A673 (cell line): ENCODE results near the gene HDAC1. TPM values are rescaled to one million over a fixed set of nuclear protein-coding genes. Genes with fewer than 3 reads are reported as not detected.

ENCODE experiments used
- BruUV-seq: library from RNA; stranded (reverse); fragments of 400-500 nt; replicated peaks from 2 replicates; lab custom pipeline; 2021; lab: Mats Ljungman, UMichigan
- CTCF ChIA-PET: fragments of 300-600 bp; sonication (Branson Sonifier 250); formaldehyde crosslinking; loops from one replicate; lab custom pipeline; 2022; ENCODE audit warnings: antibody characterized with exemption; lab: Charles Lee
- POLR2A ChIA-PET: fragments of 300-600 bp; sonication (Branson Sonifier 250); formaldehyde crosslinking; loops from one replicate; lab custom pipeline; 2022; ENCODE audit warnings: antibody characterized with exemption; ENCODE audit not compliant: low non-redundant PET; lab: Charles Lee
- DNase-seq: peaks from one replicate; pipeline ENCODE4 v3.0.0-alpha.2; 2015; ENCODE audit warnings: low spot score
- H3K27ac ChIP-seq: fragments of 200-600 bp; sonication (generic); 2 replicates; pipeline ENCODE4 v1.5.1; 2016; ENCODE audit warnings: mixed run types, low read depth, mild to moderate bottlenecking, mixed read lengths, antibody characterized with exemption, low read length; ENCODE audit not compliant: poor library complexity, severe bottlenecking
- H3K27me3 ChIP-seq: fragments of 200-600 bp; sonication (generic); replicated peaks from 2 replicates; pipeline ENCODE4 v1.6.1; 2017; ENCODE audit warnings: mixed run types, low read depth, mild to moderate bottlenecking, mixed read lengths, antibody characterized with exemption, low read length; ENCODE audit not compliant: insufficient read depth, poor library complexity
- H3K36me3 ChIP-seq: fragments of 200-600 bp; sonication (generic); 2 replicates; pipeline ENCODE4 v1.6.1; 2016; ENCODE audit warnings: mixed run types, mild to moderate bottlenecking, mixed read lengths, antibody characterized with exemption, low read length; ENCODE audit not compliant: insufficient read depth, poor library complexity, severe bottlenecking
- H3K4me1 ChIP-seq: fragments of 200-600 bp; sonication (generic); 2 replicates; pipeline ENCODE4 v1.6.1; 2017; ENCODE audit warnings: mixed run types, mild to moderate bottlenecking, mixed read lengths, antibody characterized with exemption, low read length; ENCODE audit not compliant: insufficient read depth, poor library complexity, severe bottlenecking
- H3K4me3 ChIP-seq: fragments of 200-600 bp; sonication (generic); 2 replicates; pipeline ENCODE4 v1.5.1; 2016; ENCODE audit warnings: low read depth, mixed run types, mild to moderate bottlenecking, mixed read lengths, low read length; ENCODE audit not compliant: poor library complexity, severe bottlenecking
- H3K9me3 ChIP-seq: fragments of 200-600 bp; sonication (generic); 2 replicates; pipeline ENCODE4 v1.6.1; 2016; ENCODE audit warnings: mixed run types, low read depth, mild to moderate bottlenecking, mixed read lengths, antibody characterized with exemption, low read length; ENCODE audit not compliant: poor library complexity, severe bottlenecking
- CTCF ChIP-seq: fragments of 300-800, 200-600 bp; sonication (generic); conservative IDR thresholded peaks from 2 replicates; pipeline ENCODE4 v1.5.1; 2017; ENCODE audit warnings: low read depth, mild to moderate bottlenecking, antibody characterized with exemption, low read length, moderate library complexity, mixed read lengths
- EZH2 ChIP-seq: fragments of 200-600 bp; sonication (generic); IDR thresholded peaks from 2 replicates; pipeline ENCODE4 v1.6.1; 2017; ENCODE audit warnings: borderline replicate concordance, low read depth, mild to moderate bottlenecking, mixed read lengths, antibody characterized with exemption, low read length; ENCODE audit not compliant: poor library complexity, severe bottlenecking
- intact Hi-C: fragments of 100-400 bp; cut with micrococcal nuclease; formaldehyde crosslinking; loops from one replicate; pipeline ENCODE4 v1.10.0; 2022; ENCODE audit not compliant: unreplicated experiment
- total RNA-seq: library from RNA; stranded (reverse); gene quantifications from 2 replicates; pipeline ENCODE4 v1.2.3, GENCODE V29; 2021

Gene HDAC1
- total RNA-seq, 1 experiment from 2014 or later: 195 TPM

DNA sequence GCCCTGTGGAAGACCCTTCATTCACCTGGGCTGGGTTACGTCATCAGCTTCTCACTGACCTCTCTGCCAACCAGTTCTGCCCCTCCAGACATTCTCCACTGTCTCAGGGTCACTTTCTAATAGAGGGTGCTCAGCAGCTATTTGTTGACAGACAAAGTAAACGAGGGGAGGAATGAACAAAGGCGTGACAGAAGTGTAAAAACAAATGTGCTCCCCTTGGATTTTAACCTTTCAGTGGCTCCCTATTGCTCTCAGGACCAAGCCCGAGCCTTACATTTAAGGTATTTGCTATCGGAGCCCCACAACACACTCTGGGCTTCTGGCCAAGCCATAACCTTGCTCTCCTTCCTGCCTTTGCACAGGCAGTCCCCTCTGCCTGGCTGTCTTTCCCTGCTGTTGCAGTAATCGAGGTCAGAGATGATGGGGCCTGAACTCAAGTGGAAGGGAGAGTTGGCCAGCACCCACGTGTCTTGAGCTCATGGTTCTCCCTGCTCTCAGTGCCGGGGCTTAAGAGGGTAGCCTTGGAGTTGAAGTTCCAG, 53.5 kb downstream of the HDAC1 start:
- intact Hi-C loops: no loop called here
- H3K9me3 ChIP-seq: no peaks in the 10 kb centered on the region
- no peaks in the 10 kb centered on the region for H3K4me1 ChIP-seq
- H3K4me3 ChIP-seq: no peak overlapping the region
- no peak for TF ChIP-seq CTCF
- no peak for TF ChIP-seq EZH2
- ChIA-PET POLR2A (interaction anchor here (0.6 kb wide), 1 partner anchor 9 kb away, joined by 3 read pairs; the partner anchor contains the start of gene MARCKSL1), CTCF (no interaction called here)
- no peak for DNase-seq
- H3K36me3 ChIP-seq: no peaks in the 10 kb centered on the region
- no peak overlapping the region for H3K27ac ChIP-seq
- BruUV-seq: no TSS peak
- no peaks in the 10 kb centered on the region for H3K27me3 ChIP-seq

GRCh38 chr1:32346532-32347157, 54.8 kb downstream of the HDAC1 start:
- Histone ChIP-seq H3K36me3 (no peaks in the 10 kb centered on the region), H3K27ac (no peak overlapping the region), H3K9me3 (peaks cover 5% of the 10 kb centered on the region), H3K4me3 (no peak overlapping the region), H3K27me3 (no peaks in the 10 kb centered on the region), H3K4me1 (no peaks in the 10 kb centered on the region)
- no peak for DNase-seq
- POLR2A ChIA-PET: no interaction called here
- no TSS peak for BruUV-seq
- TF ChIP-seq CTCF (no peak), EZH2 (no peak)
- CTCF ChIA-PET: no interaction called here
- intact Hi-C loops: no loop called here

- no peak overlapping the region for H3K4me3 ChIP-seq
- no TSS peak for BruUV-seq
- no peaks in the 10 kb centered on the region for H3K27me3 ChIP-seq
- no peaks in the 10 kb centered on the region for H3K36me3 ChIP-seq
- intact Hi-C loops: no loop called here
- ChIA-PET POLR2A (no interaction called here), CTCF (no interaction called here)
- H3K9me3 ChIP-seq: peaks cover 5% of the 10 kb centered on the region
- H3K4me1 ChIP-seq: peaks cover 8% of the 10 kb centered on the region
- H3K27ac ChIP-seq: no peak overlapping the region
- no peak for TF ChIP-seq CTCF
- no peak for TF ChIP-seq EZH2
- DNase-seq: no peak
These were observed 57.4 kb downstream of the HDAC1 start for GRCh38 chr1:32349211-32349708.
